ENCODE results near the gene NAA38. TPM values are rescaled to one million over a fixed set of nuclear protein-coding genes. Genes with fewer than 3 reads are reported as not detected.

NAA38 gene
- total RNA-seq, 4 donors from 2014 or later = 61.4 to 110 (median 102) TPM

DNA sequence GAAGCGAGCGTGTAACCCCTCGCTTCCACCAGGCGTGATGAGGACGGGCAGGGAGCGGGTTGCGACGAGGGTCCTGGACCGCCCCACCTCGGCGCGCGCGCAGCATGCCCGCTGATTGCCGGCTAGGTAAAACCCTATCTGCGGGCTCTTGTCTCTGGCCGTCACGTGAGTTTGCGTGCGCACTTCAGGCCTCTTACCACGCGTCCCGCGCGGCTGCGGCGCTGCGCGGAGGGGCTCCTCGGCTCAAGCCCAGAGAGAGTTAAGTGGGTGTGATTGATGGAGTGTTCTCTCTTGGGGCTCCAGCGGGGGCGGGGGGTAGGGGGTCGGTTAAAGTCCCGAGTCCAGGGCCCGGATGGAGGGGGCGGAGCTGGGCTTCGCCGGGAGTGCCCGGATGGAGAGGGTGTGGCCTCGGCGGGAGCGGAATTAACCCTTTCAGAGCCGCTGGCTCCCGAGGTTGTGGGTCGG is 15.4 kb downstream of the NAA38 start:
- intact Hi-C loops (cut with DNase I) = loop anchor here (5.0 kb wide), 1 partner anchor 310 kb away; the partner anchor contains the start of gene PER1
- Histone ChIP-seq H3K4me1 (peaks cover 49 to 88% (median 84%) of the 10 kb centered on the region in 4 donors), H3K27ac (replicated peaks in 1 of 4) (peak overlapping the region; percentile 97 to 98 (median 98)), H3K36me3 (peaks cover 14 to 27% (median 22%) of the 10 kb centered on the region in 4 donors), H3K27me3 (no peaks in the 10 kb centered on the region), H3K4me3 (peak overlapping the region; percentile 64 to 86 (median 73)), H3K9me3 (no peaks in the 10 kb centered on the region)
- 0% methylated on average over 14 of the region's 46 CpGs for WGBS
- no peak for TF ChIP-seq EP300 (IDR thresholded peaks at IDR 0.05)
- TF ChIP-seq POLR2A (IDR thresholded peaks at IDR 0.05; ENCODE audit: low read depth) = no peak
- TF ChIP-seq, protein P1, sequence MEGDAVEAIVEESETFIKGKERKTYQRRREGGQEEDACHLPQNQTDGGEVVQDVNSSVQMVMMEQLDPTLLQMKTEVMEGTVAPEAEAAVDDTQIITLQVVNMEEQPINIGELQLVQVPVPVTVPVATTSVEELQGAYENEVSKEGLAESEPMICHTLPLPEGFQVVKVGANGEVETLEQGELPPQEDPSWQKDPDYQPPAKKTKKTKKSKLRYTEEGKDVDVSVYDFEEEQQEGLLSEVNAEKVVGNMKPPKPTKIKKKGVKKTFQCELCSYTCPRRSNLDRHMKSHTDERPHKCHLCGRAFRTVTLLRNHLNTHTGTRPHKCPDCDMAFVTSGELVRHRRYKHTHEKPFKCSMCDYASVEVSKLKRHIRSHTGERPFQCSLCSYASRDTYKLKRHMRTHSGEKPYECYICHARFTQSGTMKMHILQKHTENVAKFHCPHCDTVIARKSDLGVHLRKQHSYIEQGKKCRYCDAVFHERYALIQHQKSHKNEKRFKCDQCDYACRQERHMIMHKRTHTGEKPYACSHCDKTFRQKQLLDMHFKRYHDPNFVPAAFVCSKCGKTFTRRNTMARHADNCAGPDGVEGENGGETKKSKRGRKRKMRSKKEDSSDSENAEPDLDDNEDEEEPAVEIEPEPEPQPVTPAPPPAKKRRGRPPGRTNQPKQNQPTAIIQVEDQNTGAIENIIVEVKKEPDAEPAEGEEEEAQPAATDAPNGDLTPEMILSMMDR (IDR thresholded peaks at IDR 0.05) = peak in 1 of 3 experiments; percentile 2
- TF ChIP-seq POLR2AphosphoS5 (IDR thresholded peaks at IDR 0.05) = peak; percentile 58 to 71
- peak; percentile 98 for DNase-seq (ENCODE audit: extremely low spot score)

DNA sequence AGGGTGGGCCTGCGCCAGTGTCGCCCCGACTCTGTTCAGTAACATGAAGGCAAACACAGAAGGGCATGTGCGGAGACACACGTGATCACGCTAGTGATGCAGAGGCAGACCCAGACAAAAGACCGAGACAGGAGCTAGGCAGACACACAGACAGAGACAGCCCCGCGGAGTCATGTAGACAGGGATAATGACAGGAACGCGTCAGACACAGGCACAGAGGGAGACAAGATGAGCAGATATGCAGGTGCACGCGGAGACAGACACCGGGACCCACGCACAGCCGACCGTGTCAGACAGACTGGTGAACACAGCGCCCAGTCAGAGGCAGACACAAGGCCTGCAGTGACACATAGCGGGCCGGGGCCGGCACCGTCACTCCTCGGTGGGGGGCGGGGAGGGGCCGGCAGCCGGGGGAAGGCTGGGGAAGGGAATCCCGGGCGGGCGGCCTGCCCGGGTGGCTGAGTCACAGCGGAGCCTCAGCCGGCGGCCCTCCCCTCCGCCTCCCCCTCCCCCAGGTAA is 15.9 kb downstream of the NAA38 start:
- intact Hi-C loops (cut with DNase I) = loop anchor here (5.0 kb wide), 1 partner anchor 311 kb away; the partner anchor contains the start of gene PER1
- DNase-seq (ENCODE audit: extremely low spot score) = peak; percentile 97
- Histone ChIP-seq H3K36me3 (peaks cover 9 to 22% (median 17%) of the 10 kb centered on the region in 4 donors), H3K27ac (replicated peaks in 1 of 4) (peak overlapping the region; percentile 97 to 98 (median 98)), H3K4me1 (peaks cover 54 to 92% (median 88%) of the 10 kb centered on the region in 4 donors), H3K9me3 (no peaks in the 10 kb centered on the region), H3K27me3 (no peaks in the 10 kb centered on the region), H3K4me3 (peak overlapping the region; percentile 64 to 86 (median 73))
- TF ChIP-seq, protein P1 (IDR thresholded peaks at IDR 0.05) = peak; percentile 18 to 45 (median 34)
- TF ChIP-seq POLR2AphosphoS5 (IDR thresholded peaks at IDR 0.05) (peak; percentile 48 to 77), POLR2A (IDR thresholded peaks at IDR 0.05; ENCODE audit: low read depth) (no peak)
- WGBS = 0% methylated on average over 17 of the region's 34 CpGs

DNA sequence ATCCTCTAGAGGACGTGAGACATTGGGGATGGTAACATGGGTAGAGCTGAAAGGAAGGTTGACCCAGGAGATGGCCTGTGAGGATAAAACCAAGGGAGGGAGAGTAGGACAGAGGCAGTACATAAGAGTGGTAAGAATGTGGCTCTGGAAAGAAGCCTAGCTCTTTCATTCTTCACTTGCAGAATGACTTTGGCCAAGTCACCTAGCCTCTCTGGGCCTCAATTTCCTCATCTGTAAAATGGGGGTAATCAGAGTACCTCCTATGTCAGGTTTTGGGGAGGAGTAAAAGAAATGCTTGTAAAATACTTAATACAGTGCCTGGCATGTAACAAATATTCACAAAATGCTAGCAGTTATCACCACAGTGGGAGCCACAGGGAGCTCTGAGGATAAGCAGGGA is 16.5 kb downstream of the NAA38 start:
- intact Hi-C loops (cut with DNase I) = loop anchor here (5.0 kb wide), 1 partner anchor 311 kb away; the partner anchor contains the start of gene PER1
- H3K9me3 ChIP-seq = no peaks in the 10 kb centered on the region
- H3K27me3 ChIP-seq = no peaks in the 10 kb centered on the region
- peak overlapping the region; percentile 97 to 98 (median 98) for H3K27ac ChIP-seq (replicated peaks in 1 of 4)
- peaks cover 3 to 17% (median 11%) of the 10 kb centered on the region in 4 donors for H3K36me3 ChIP-seq
- H3K4me1 ChIP-seq = peaks cover 55 to 92% (median 88%) of the 10 kb centered on the region in 4 donors
- WGBS = 56% methylated on average over 1 of the region's 1 CpG
- TF ChIP-seq EP300 (IDR thresholded peaks at IDR 0.05) (no peak), POLR2AphosphoS5 (IDR thresholded peaks at IDR 0.05) (no peak), POLR2A (IDR thresholded peaks at IDR 0.05; ENCODE audit: low read depth) (no peak)
- TF ChIP-seq, protein P1 (IDR thresholded peaks at IDR 0.05) = no peak
- DNase-seq (ENCODE audit: extremely low spot score) = no peak
- peak overlapping the region; percentile 64 to 86 (median 73) for H3K4me3 ChIP-seq

DNA sequence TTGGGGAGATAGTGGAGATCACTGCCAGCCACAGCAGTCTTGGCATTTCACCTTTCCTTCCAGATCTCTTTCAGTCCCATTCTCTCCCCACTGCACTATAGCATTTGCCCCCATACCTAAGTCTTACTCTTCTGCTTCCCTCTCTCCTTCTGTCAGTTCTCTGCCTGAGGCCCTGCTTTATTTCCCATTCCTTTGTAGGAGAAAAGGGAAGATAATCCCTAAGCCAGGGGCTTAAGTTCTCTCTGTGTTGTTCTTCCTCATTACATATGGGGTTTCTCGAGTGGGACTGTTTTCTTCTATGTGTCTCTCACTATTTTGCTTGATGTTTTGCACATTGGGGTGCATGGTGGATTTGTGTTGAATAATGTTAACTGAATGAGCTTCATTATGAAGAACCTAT is 16.9 kb downstream of the NAA38 start:
- intact Hi-C loops (cut with DNase I) = loop anchor here (5.0 kb wide), 1 partner anchor 312 kb away; the partner anchor contains the start of gene PER1
- H3K4me1 ChIP-seq = peaks cover 51 to 89% (median 86%) of the 10 kb centered on the region in 4 donors
- peaks cover 0 to 12% (median 7%) of the 10 kb centered on the region in 4 donors for H3K36me3 ChIP-seq
- TF ChIP-seq POLR2A (IDR thresholded peaks at IDR 0.05; ENCODE audit: low read depth) = no peak
- TF ChIP-seq EP300 (IDR thresholded peaks at IDR 0.05) = no peak
- no peak for TF ChIP-seq POLR2AphosphoS5 (IDR thresholded peaks at IDR 0.05)
- TF ChIP-seq, protein P1 (IDR thresholded peaks at IDR 0.05) = no peak
- H3K9me3 ChIP-seq = no peaks in the 10 kb centered on the region
- no peaks in the 10 kb centered on the region for H3K27me3 ChIP-seq
- 39% methylated on average over 1 of the region's 1 CpG for WGBS
- no peak overlapping the region for H3K4me3 ChIP-seq
- no peak for DNase-seq (ENCODE audit: extremely low spot score)
- peak overlapping the region; percentile 97 to 98 (median 98) for H3K27ac ChIP-seq (replicated peaks in 1 of 4)

Measured in esophagus muscularis mucosa (tissue), 4 donors.